ENCODE measurements around the gene PPIL4. TPM values are rescaled to one million over a fixed set of nuclear protein-coding genes. Genes with fewer than 3 reads are reported as not detected.

PPIL4 gene
- total RNA-seq, 2 donors from 2014 or later, result 21.9 to 29.3 TPM

GRCh38 chr6:149551920-149552319 lies 6.1 kb upstream of the PPIL4 start:
- ATAC-seq, result no peak
- DNase-seq (ENCODE audit: low spot score in 2 of 2), result no peak
- Mint-ChIP-seq H3K36me3 (peaks cover 0 to 5% of the 10 kb centered on the region in 2 donors), H3K27ac (no peak overlapping the region), H3K9me3 (no peaks in the 10 kb centered on the region)

GRCh38 chr6:149545258-149545753 lies 537 bp downstream of the PPIL4 start:
- no peaks in the 10 kb centered on the region for H3K9me3 Mint-ChIP-seq
- ATAC-seq, result peak; percentile 30 to 37

GRCh38 chr6:149544646-149545257 lies 1.1 kb downstream of the PPIL4 start:
- Mint-ChIP-seq H3K27ac (peak overlapping the region; percentile 100), H3K9me3 (no peaks in the 10 kb centered on the region), H3K36me3 (peaks cover 8 to 19% of the 10 kb centered on the region in 2 donors)
- DNase-seq (ENCODE audit: low spot score in 2 of 2), result no peak
- no peak for ATAC-seq

More at GRCh38 chr6:149545258-149545753, 537 bp downstream of the PPIL4 start:
- peak overlapping the region; percentile 100 for H3K27ac Mint-ChIP-seq
- H3K36me3 Mint-ChIP-seq, result peaks cover 8 to 19% of the 10 kb centered on the region in 2 donors
- DNase-seq (ENCODE audit: low spot score in 2 of 2), result peak in 1 of 2 donors; percentile 58

GRCh38 chr6:149541139-149541538 lies 4.7 kb downstream of the PPIL4 start:
- ATAC-seq (no peak), DNase-seq (ENCODE audit: low spot score in 2 of 2) (no peak)
- Mint-ChIP-seq H3K36me3 (peaks cover 15 to 24% of the 10 kb centered on the region in 2 donors), H3K9me3 (no peaks in the 10 kb centered on the region), H3K27ac (no peak overlapping the region)

- Mint-ChIP-seq H3K36me3 (peaks cover 4 to 40% of the 10 kb centered on the region in 2 donors), H3K27ac (no peak overlapping the region), H3K9me3 (no peaks in the 10 kb centered on the region)
- DNase-seq (ENCODE audit: low spot score in 2 of 2) (no peak), ATAC-seq (no peak)
Measured at GRCh38 chr6:149534742-149535141, 11.1 kb downstream of the PPIL4 start.

- Mint-ChIP-seq H3K27ac (peak overlapping the region; percentile 22 to 81), H3K9me3 (no peaks in the 10 kb centered on the region), H3K36me3 (peaks cover 0 to 17% of the 10 kb centered on the region in 2 donors)
- no peak for DNase-seq (ENCODE audit: low spot score in 2 of 2)
- ATAC-seq, result no peak
Measured at GRCh38 chr6:149529650-149530049, 16.2 kb downstream of the PPIL4 start.

- H3K27ac Mint-ChIP-seq, result peak overlapping the region; percentile 56 to 61
- peaks cover 0 to 13% of the 10 kb centered on the region in 2 donors for H3K9me3 Mint-ChIP-seq
- no peak for DNase-seq (ENCODE audit: low spot score in 2 of 2)
- H3K36me3 Mint-ChIP-seq, result peaks cover 5 to 34% of the 10 kb centered on the region in 2 donors
- peak; percentile 42 to 46 for ATAC-seq
Measured at GRCh38 chr6:149515494-149515893, 30.3 kb downstream of the PPIL4 start.

GRCh38 chr6:149513915-149514314 lies 31.9 kb downstream of the PPIL4 start:
- Mint-ChIP-seq H3K36me3 (peaks cover 5 to 45% of the 10 kb centered on the region in 2 donors), H3K27ac (peak overlapping the region in 1 of 2 donors; percentile 33), H3K9me3 (peaks cover 0 to 13% of the 10 kb centered on the region in 2 donors)
- DNase-seq (ENCODE audit: low spot score in 2 of 2), result no peak
- no peak for ATAC-seq

GRCh38 chr6:149510793-149511512 lies 34.9 kb downstream of the PPIL4 start:
- ATAC-seq (peak in 1 of 2 donors; percentile 50), DNase-seq (ENCODE audit: low spot score in 2 of 2) (no peak)
- peaks cover 0 to 13% of the 10 kb centered on the region in 2 donors for H3K9me3 Mint-ChIP-seq
- H3K27ac Mint-ChIP-seq, result peak overlapping the region; percentile 77 to 95
- peaks cover 6 to 50% of the 10 kb centered on the region in 2 donors for H3K36me3 Mint-ChIP-seq

GRCh38 chr6:149508485-149508884 lies 37.4 kb downstream of the PPIL4 start:
- peaks cover 7 to 39% of the 10 kb centered on the region in 2 donors for H3K36me3 Mint-ChIP-seq

GRCh38 chr6:149503872-149504271 lies 42.0 kb downstream of the PPIL4 start:
- Mint-ChIP-seq H3K27ac (peak overlapping the region; percentile 45 to 49), H3K36me3 (peaks cover 7 to 37% of the 10 kb centered on the region in 2 donors), H3K9me3 (no peaks in the 10 kb centered on the region)
- DNase-seq (ENCODE audit: low spot score in 2 of 2) (no peak), ATAC-seq (no peak)

More at GRCh38 chr6:149508485-149508884, 37.4 kb downstream of the PPIL4 start:
- ATAC-seq, result peak; percentile 91 to 95
- no peak for DNase-seq (ENCODE audit: low spot score in 2 of 2)
- Mint-ChIP-seq H3K27ac (peak overlapping the region; percentile 93 to 95), H3K9me3 (no peaks in the 10 kb centered on the region)

GRCh38 chr6:149503276-149503675 lies 42.6 kb downstream of the PPIL4 start:
- Mint-ChIP-seq H3K27ac (peak overlapping the region in 1 of 2 donors; percentile 49), H3K36me3 (peaks cover 7 to 37% of the 10 kb centered on the region in 2 donors), H3K9me3 (no peaks in the 10 kb centered on the region)
- ATAC-seq, result no peak
- DNase-seq (ENCODE audit: low spot score in 2 of 2), result no peak

GRCh38 chr6:149501768-149502167 lies 44.1 kb downstream of the PPIL4 start:
- peaks cover 7 to 42% of the 10 kb centered on the region in 2 donors for H3K36me3 Mint-ChIP-seq

GRCh38 chr6:149501201-149501600 lies 44.6 kb downstream of the PPIL4 start:
- Mint-ChIP-seq H3K9me3 (no peaks in the 10 kb centered on the region), H3K36me3 (peaks cover 7 to 37% of the 10 kb centered on the region in 2 donors), H3K27ac (peak overlapping the region; percentile 91 to 97)
- ATAC-seq (peak; percentile 71), DNase-seq (ENCODE audit: low spot score in 2 of 2) (no peak)

More at GRCh38 chr6:149501768-149502167, 44.1 kb downstream of the PPIL4 start:
- H3K27ac Mint-ChIP-seq, result peak overlapping the region; percentile 91 to 97
- ATAC-seq, result no peak
- no peaks in the 10 kb centered on the region for H3K9me3 Mint-ChIP-seq
- no peak for DNase-seq (ENCODE audit: low spot score in 2 of 2)

GRCh38 chr6:149500096-149500495 lies 45.7 kb downstream of the PPIL4 start:
- peaks cover 0 to 26% of the 10 kb centered on the region in 2 donors for H3K36me3 Mint-ChIP-seq
- ATAC-seq, result peak in 1 of 2 donors; percentile 37
- peak overlapping the region; percentile 91 to 97 for H3K27ac Mint-ChIP-seq
- no peak for DNase-seq (ENCODE audit: low spot score in 2 of 2)
- H3K9me3 Mint-ChIP-seq, result no peaks in the 10 kb centered on the region

GRCh38 chr6:149499066-149499465 lies 46.8 kb downstream of the PPIL4 start:
- H3K27ac Mint-ChIP-seq, result peak overlapping the region; percentile 73 to 97
- no peak for ATAC-seq
- no peak for DNase-seq (ENCODE audit: low spot score in 2 of 2)
- H3K9me3 Mint-ChIP-seq, result no peaks in the 10 kb centered on the region
- H3K36me3 Mint-ChIP-seq, result peaks cover 3 to 32% of the 10 kb centered on the region in 2 donors

GRCh38 chr6:149497365-149497764 lies 48.5 kb downstream of the PPIL4 start:
- no peaks in the 10 kb centered on the region for H3K9me3 Mint-ChIP-seq
- no peak for DNase-seq (ENCODE audit: low spot score in 2 of 2)

More at GRCh38 chr6:149497365-149497764, 48.5 kb downstream of the PPIL4 start:
- H3K36me3 Mint-ChIP-seq, result peaks cover 9 to 42% of the 10 kb centered on the region in 2 donors
- H3K27ac Mint-ChIP-seq, result peak overlapping the region; percentile 98 to 99
- no peak for ATAC-seq
